Ascending aorta (tissue), 2 donors: ENCODE measurements around the gene CTIF. TPM values are rescaled to one million over a fixed set of nuclear protein-coding genes. Genes with fewer than 3 reads are reported as not detected.

Experiments used
- DNase-seq, 2 donors: peaks; one replicate each; pipeline ENCODE4 v3.0.0-alpha.2; 2019; ENCODE audit warnings: low spot score in 2 of 2
- H3K27ac ChIP-seq, 2 donors: fragments of 200-600 bp; sonication (generic); one replicate each; pipeline ENCODE4 v1.5.1; 2016 to 2017; ENCODE audit warnings: mild to moderate bottlenecking in 1 of 2
- H3K27me3 ChIP-seq: fragments of 200-600 bp; sonication (generic); one replicate; pipeline ENCODE4 v1.5.1; 2017
- H3K36me3 ChIP-seq, 2 donors: fragments of 200-600 bp; sonication (generic); one replicate each; pipeline ENCODE4 v1.5.1; 2016
- H3K4me1 ChIP-seq, 2 donors: fragments of 200-600 bp; sonication (generic); one replicate each; pipeline ENCODE4 v1.5.1; 2016 to 2017; ENCODE audit warnings: mild to moderate bottlenecking in 1 of 2
- H3K4me3 ChIP-seq, 2 donors: fragments of 200-600 bp; sonication (generic); one replicate each; pipeline ENCODE4 v1.5.1; 2016 to 2017; ENCODE audit warnings: mild to moderate bottlenecking in 1 of 2
- H3K9me3 ChIP-seq, 2 donors: fragments of 200-600 bp; sonication (generic); one replicate each; pipeline ENCODE4 v1.5.1; 2016
- CTCF ChIP-seq, 3 experiments: fragments of 200-600 bp in 2 of 3; fragments of 450-650 bp in 1 of 3; sonication (generic) in 2 of 3; IDR thresholded peaks; one replicate each; pipeline ENCODE4 v1.5.1; 2016 to 2019; ENCODE audit warnings: antibody characterized with exemption in 3 of 3, mild to moderate bottlenecking in 1 of 3, moderate library complexity in 1 of 3
- intact Hi-C: fragments of 100-400 bp; cut with DNase I; formaldehyde crosslinking; loops from one replicate; pipeline ENCODE4 v1.15.1; 2023
- total RNA-seq: library from RNA; depleted of rRNA; stranded (reverse); fragments of >200 nt; gene quantifications from one replicate; pipeline ENCODE4 v1.1.0, GENCODE V29; 2016

The CTIF gene
- total RNA-seq, 1 donor from 2014 or later: 55.3 TPM

DNA sequence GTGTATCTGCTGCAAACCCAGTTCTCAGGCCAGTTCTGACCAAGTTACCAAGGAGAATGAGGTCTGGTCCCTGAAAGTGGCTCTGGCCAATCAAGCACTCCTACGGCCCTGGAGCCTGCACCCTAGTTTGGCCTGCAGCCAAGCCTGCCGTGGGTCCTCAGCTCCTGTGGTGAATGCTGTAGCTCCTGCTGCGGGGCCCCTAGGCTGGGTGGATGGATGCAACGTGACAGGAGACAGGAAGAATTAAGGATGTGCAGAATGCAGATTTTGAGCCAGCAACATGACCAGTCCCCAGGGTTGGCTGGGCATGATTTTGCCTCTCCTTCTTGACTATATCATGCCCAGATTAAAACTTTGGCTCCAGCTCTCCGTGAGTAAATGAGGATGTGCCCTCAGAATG is 314.8 kb downstream of the CTIF start:
- Histone ChIP-seq H3K4me3 (no peak overlapping the region), H3K36me3 (peaks cover 0 to 6% of the 10 kb centered on the region in 2 donors), H3K27ac (no peak overlapping the region), H3K4me1 (peaks cover 8 to 27% of the 10 kb centered on the region in 2 donors), H3K9me3 (no peaks in the 10 kb centered on the region), H3K27me3 (no peaks in the 10 kb centered on the region)
- DNase-seq: no peak
- no peak for TF ChIP-seq CTCF (IDR thresholded peaks at IDR 0.05)
- intact Hi-C loops: no loop called here

DNA sequence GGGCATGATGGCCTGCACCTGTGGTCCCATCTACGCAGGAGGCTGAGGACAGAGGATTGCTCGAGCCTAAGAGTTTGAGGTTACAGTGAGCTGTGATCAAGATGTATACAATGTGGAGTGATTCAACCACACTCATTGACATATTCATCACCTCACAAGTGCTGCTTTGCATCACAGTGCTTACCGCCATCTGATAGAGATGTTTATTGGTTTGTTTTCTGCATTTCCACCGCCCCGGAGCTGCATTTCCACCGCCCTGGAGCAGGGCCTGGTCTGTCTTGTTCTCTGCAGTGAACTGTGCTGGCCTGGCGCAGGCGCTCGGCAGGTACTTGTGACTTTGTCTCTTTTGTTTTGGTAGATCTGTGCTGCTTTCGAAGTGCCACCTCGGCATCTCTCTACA is 315.9 kb downstream of the CTIF start:
- Histone ChIP-seq H3K4me1 (peaks cover 5 to 23% of the 10 kb centered on the region in 2 donors), H3K9me3 (no peaks in the 10 kb centered on the region), H3K4me3 (no peak overlapping the region), H3K36me3 (peaks cover 4 to 15% of the 10 kb centered on the region in 2 donors), H3K27ac (no peak overlapping the region), H3K27me3 (no peaks in the 10 kb centered on the region)
- TF ChIP-seq CTCF (IDR thresholded peaks at IDR 0.05): no peak
- DNase-seq: no peak
- intact Hi-C loops: no loop called here

DNA sequence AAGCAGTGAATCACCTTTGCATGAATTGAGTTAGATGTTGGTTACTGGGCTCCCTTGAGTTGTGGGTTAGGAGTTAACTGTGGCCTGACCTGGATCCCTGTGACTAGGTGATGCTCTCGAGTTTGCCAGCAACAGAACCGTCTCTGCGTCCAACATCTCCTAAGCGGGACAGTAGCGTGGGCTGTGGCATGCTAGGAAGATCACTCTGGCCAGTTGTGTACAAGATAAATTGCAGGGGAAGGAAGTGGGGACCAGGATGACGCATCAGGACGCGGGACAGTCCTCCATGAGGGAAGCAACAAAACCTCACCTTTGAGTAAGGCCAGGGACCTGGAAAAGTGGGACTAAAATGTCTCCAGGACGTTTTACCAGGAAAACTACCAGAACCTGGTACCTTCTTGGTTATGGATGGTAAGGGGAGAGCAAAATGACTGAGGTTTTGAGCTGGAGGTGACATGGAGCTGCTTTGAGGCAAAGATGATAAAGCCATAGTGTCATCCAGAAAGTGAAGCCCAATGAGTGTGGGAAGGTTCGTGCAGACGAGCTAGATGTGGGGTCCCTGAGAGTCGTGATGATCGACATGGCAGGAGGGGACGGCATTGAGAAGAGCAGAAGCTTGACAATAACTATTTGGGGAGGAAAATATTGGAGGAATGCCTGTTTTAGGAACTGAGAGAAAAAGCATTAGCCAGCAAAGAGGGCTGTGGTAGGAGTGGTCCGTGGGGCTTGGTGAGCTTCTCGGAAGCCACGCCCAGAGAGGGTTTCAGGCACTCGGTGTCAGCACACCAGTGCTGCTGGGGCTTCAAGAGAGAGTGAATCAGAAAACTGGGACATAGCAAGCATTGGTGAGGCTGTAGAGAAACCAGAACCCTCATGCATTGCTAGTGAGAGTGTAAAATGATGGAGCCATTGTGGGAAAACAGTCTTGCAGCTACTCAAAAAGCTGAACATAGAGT is 316.9 kb downstream of the CTIF start:
- no peak for TF ChIP-seq CTCF (IDR thresholded peaks at IDR 0.05)
- no peak for DNase-seq
- H3K27ac ChIP-seq: no peak overlapping the region
- intact Hi-C loops: no loop called here
- no peaks in the 10 kb centered on the region for H3K27me3 ChIP-seq
- H3K36me3 ChIP-seq: peaks cover 9 to 24% of the 10 kb centered on the region in 2 donors
- H3K4me1 ChIP-seq: peaks cover 5 to 16% of the 10 kb centered on the region in 2 donors
- no peaks in the 10 kb centered on the region for H3K9me3 ChIP-seq
- no peak overlapping the region for H3K4me3 ChIP-seq

- intact Hi-C loops: no loop called here
- TF ChIP-seq CTCF (IDR thresholded peaks at IDR 0.05): no peak
- no peaks in the 10 kb centered on the region for H3K9me3 ChIP-seq
- H3K4me3 ChIP-seq: no peak overlapping the region
- H3K4me1 ChIP-seq: peaks cover 0 to 4% of the 10 kb centered on the region in 2 donors
- H3K36me3 ChIP-seq: peaks cover 9 to 28% of the 10 kb centered on the region in 2 donors
- H3K27me3 ChIP-seq: no peaks in the 10 kb centered on the region
- no peak overlapping the region for H3K27ac ChIP-seq
- no peak for DNase-seq
These were observed 318.3 kb downstream of the CTIF start for GRCh38 chr18:48857023-48857694.

DNA sequence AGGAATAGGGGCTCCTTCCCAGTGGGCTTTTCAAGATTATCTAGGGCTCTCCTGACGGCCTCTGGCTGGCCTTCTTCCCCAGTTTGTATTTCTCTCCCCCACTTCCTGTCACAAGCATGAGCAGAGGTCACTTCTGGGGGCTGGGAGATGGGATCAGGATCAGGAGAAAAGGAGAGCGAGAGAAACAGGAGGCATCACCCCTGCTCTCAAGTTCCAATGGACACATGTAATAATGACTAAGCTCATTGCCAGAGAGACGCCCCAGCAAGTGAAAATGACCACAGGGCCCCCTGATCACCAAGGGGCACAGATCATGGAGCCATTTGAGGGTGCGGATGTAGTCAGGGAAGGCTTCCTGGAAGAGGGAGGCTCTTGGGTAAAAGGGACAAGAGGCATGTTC is 319.8 kb downstream of the CTIF start:
- Histone ChIP-seq H3K4me1 (peaks cover 0 to under 1% of the 10 kb centered on the region in 2 donors), H3K27me3 (no peaks in the 10 kb centered on the region), H3K27ac (no peak overlapping the region), H3K36me3 (peaks cover 9 to 28% of the 10 kb centered on the region in 2 donors), H3K4me3 (no peak overlapping the region), H3K9me3 (no peaks in the 10 kb centered on the region)
- intact Hi-C loops: no loop called here
- DNase-seq: no peak
- no peak for TF ChIP-seq CTCF (IDR thresholded peaks at IDR 0.05)
